ENCODE results near the gene GAL3ST3.

GRCh38 chr11:66004186-66004585, 44.8 kb downstream of the GAL3ST3 start:
- TF ChIP-seq CTCF (IDR thresholded peaks at IDR 0.05; ENCODE audit: low read length) (no peak), EZH2 (IDR thresholded peaks at IDR 0.05; ENCODE audit: borderline replicate concordance, low read length) (no peak)

All from OCI-LY1 (cell line).